D721Med (cell line): ENCODE measurements around the gene PABPN1L.

ENCODE experiments used
- DNase-seq: peaks from one replicate; pipeline ENCODE4 v3.0.0; 2011; ENCODE audit warnings: low spot score; ENCODE audit not compliant: insufficient read length
- FAIRE-seq: peaks from 2 replicates; lab custom pipeline; 2011; peaks lifted over from hg19 to GRCh38; lab: Jason Lieb, UNC
- CTCF ChIP-seq: IDR thresholded peaks from 2 replicates; pipeline ENCODE4 v1.5.1; 2012; ENCODE audit warnings: mild to moderate bottlenecking, control low read depth; ENCODE audit not compliant: insufficient read depth; ENCODE audit errors: missing control alignments

PABPN1L gene

GRCh38 chr16:88881675-88882357, 15.4 kb upstream of the PABPN1L start:
- FAIRE-seq (no peak), DNase-seq (no peak)
- TF ChIP-seq CTCF: no peak

GRCh38 chr16:88881007-88881615, 14.7 kb upstream of the PABPN1L start:
- FAIRE-seq (no peak), DNase-seq (no peak)
- TF ChIP-seq CTCF: no peak

GRCh38 chr16:88880226-88881006, 14.0 kb upstream of the PABPN1L start:
- DNase-seq (no peak), FAIRE-seq (no peak)
- TF ChIP-seq CTCF: no peak

- no peak for FAIRE-seq
Measured at GRCh38 chr16:88879788-88880055, 13.3 kb upstream of the PABPN1L start.

GRCh38 chr16:88878967-88879787, 12.7 kb upstream of the PABPN1L start:
- DNase-seq: no peak
- no peak for TF ChIP-seq CTCF
- FAIRE-seq: no peak

More at GRCh38 chr16:88879788-88880055, 13.3 kb upstream of the PABPN1L start:
- TF ChIP-seq CTCF: no peak
- no peak for DNase-seq

GRCh38 chr16:88878356-88878755, 11.9 kb upstream of the PABPN1L start:
- DNase-seq (no peak), FAIRE-seq (no peak)
- TF ChIP-seq CTCF: no peak
